ENCODE data around the gene GNAQ.
"Not testable (repeated sequence)": the region's sequence is repeated elsewhere in the genome, so short reads cannot be mapped to it uniquely, and the experiment has no call there.

The GNAQ gene

GRCh38 chr9:77770340-77770739 lies 261.3 kb downstream of the GNAQ start:
- DNase-seq (ENCODE audit: low spot score): no peak

DNA sequence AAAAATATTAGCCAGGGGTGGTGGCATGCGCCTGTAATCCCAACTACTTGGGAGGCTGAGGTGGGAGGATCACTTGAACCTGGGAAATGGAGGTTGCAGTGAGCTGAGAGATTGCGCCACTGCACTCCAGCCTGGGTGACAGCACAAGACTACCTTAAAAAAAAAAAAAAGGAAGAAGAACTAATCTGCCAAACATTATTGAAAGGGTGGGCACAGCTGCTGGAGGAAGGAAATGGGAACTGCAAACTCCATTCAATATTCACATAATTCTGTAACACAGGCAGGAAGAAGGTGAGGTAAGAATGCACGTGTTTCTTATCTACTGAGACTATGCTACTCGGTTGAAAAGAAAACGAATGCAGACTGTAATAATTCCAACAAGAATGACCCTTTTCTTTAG lies 262.4 kb downstream of the GNAQ start:
- DNase-seq (ENCODE audit: low spot score): no peak

- no peak for DNase-seq (ENCODE audit: low spot score)
Measured at GRCh38 chr9:77766587-77766986, 265.0 kb downstream of the GNAQ start.

GRCh38 chr9:77765781-77766259 lies 265.8 kb downstream of the GNAQ start:
- DNase-seq (ENCODE audit: low spot score): no peak

DNA sequence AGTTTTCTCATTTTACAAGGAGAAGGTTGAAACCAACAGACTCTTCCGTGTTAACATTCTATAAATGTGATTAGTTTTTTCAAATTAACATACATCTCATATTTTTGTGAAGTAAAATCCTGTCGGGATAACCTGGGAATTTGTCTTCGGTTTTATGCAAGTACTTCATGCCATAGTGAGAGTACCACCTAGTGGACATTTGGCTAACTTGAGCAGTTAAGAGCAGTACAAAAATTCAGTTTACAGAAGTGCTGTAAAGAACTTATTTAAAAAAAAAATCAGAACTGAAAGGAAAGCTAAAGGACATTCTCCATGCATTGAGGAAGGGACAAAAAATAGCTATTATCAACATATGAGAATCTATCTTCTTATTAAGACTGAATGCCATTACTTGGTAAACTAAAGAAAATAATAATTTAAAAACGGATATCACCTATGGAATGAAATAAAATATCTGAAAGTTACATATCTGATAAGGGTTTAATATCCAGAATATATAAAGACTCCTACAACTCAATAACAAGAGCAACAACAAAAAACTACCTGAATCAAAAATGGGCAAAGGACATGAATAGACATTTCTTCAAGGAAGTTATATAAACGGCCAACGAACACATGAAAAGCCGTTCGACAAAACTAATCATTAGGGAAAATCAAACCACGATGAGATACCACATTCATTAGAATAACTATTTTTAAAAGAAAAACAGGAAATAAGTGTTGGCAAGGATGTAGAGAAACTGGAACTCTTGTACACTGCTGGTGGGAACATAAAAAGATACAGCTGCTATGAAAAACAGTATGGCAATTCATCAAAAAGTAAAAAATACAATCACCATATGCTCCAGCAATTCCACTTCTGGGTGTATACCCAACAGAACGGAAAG lies 266.5 kb downstream of the GNAQ start:
- peak; percentile 41 for DNase-seq (ENCODE audit: low spot score)

GRCh38 chr9:77763566-77763965 lies 268.0 kb downstream of the GNAQ start:
- DNase-seq (ENCODE audit: low spot score): no peak

- DNase-seq (ENCODE audit: low spot score): not testable (repeated sequence)
Measured at GRCh38 chr9:77760919-77761318, 270.7 kb downstream of the GNAQ start.

DNA sequence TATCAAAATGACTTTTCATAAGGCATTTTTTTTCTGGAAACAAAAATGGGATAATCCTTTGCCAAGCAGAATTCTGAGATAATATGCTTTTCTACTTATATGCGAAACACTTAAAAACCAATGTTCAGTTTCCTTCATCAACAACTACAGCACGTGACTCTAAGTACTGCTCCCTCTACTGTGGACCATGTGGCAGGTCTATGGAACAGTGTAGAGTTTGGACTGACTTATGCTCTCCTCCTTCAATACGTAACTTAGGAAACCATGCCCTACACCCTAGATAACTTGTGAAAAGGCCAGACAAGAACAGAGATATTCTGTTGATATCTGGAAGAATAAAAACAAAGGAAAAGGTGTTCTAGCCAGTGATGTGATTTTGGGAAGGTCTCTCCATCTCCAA lies 272.2 kb downstream of the GNAQ start:
- DNase-seq (ENCODE audit: low spot score): no peak

DNA sequence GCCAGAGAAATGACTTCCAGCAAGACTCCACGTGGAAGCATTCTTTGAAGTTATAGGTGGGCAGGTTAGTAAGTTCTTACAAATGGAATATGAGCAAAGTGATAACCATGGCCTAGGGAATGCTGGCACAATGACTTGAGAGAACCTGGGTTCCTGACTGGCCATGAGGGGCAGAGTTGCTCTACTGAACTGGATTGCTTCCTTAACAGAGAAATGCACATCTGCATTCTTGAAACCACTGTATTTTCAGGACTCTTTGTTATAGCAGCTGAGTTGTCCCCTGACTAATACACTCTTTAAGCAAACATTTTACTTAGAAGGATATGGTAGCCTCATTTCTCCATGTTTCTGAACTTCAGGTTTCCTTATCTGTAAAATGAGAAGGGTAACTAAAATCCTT lies 275.2 kb downstream of the GNAQ start:
- no peak for DNase-seq (ENCODE audit: low spot score)

DNA sequence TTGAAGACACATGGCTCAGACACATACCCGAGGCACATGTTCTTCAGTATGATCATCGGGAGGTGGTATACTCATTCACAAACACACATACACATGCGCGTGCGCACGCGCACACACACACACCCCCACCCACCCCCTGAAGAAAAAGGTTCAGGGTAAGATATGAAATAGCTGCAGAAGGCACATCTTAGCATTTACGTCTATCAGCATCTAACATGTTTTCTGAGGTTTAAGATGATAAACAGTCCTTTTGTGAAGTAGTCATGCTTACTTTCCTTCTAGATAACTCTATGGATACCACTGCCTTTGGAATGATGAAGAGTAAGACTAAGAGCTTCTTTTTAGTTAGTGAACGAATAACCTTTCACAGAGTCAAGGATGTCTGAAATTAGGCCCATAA lies 278.4 kb downstream of the GNAQ start:
- no peak for DNase-seq (ENCODE audit: low spot score)

DNA sequence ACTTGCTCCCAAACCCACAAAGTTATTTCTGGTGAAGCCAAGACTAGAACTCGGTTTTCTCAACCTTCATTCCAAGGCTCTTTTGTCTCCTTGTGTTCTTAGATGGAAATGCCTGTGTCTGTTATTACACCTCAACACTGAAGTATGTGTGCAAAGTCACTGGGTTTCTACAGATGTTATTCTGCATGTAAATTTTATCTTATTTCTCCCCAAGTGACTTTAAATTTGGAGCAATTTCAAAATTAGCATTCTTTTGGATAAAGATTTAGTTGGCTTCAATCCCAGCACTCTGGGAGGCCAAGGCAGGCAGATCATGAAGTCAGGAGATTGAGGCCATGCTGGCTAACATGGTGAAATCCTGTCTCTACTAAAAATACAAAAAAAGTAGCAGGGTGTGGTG lies 279.1 kb downstream of the GNAQ start:
- DNase-seq (ENCODE audit: low spot score): peak; percentile 55

GRCh38 chr9:77751341-77752091 lies 280.1 kb downstream of the GNAQ start:
- DNase-seq (ENCODE audit: low spot score): peak; percentile 47

- DNase-seq (ENCODE audit: low spot score): peak; percentile 43
Measured at GRCh38 chr9:77750981-77751340, 280.6 kb downstream of the GNAQ start.

GRCh38 chr9:77750284-77750683 lies 281.3 kb downstream of the GNAQ start:
- DNase-seq (ENCODE audit: low spot score): no peak

GRCh38 chr9:77748214-77748772 lies 283.3 kb downstream of the GNAQ start:
- no peak for DNase-seq (ENCODE audit: low spot score)

- no peak for DNase-seq (ENCODE audit: low spot score)
Measured at GRCh38 chr9:77747163-77747562, 284.4 kb downstream of the GNAQ start.

DNA sequence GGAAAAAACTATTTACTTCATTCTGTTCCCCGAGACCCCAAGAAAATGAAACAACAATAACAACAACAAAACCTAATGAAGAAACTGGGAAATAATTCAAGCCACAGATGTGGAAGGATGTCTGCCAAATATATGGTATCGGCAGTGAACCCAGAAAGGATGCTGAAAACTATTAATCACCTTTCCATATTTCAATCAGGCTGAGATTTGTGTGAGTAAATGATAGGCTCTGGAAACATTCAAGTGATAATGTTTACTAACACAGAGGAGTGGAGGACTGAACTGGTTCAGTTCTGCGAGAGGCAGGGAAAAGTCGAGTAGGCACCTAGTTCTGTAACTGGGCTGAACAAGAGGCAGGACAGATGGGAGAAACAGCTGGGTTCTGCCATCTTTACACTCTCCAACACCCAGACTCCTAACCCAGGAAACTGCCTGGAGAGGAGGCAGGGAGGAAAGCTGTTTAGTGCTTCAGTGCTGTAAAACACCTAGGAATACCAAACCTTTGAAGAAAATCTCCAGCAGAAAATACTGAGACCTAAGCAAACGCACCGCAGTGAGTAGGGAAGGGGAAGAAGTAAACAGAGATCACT lies 286.7 kb downstream of the GNAQ start:
- no peak for DNase-seq (ENCODE audit: low spot score)

GRCh38 chr9:77743386-77743785 lies 288.2 kb downstream of the GNAQ start:
- DNase-seq (ENCODE audit: low spot score): peak; percentile 45

- DNase-seq (ENCODE audit: low spot score): no peak
Measured at GRCh38 chr9:77738932-77739331, 292.7 kb downstream of the GNAQ start.

DNA sequence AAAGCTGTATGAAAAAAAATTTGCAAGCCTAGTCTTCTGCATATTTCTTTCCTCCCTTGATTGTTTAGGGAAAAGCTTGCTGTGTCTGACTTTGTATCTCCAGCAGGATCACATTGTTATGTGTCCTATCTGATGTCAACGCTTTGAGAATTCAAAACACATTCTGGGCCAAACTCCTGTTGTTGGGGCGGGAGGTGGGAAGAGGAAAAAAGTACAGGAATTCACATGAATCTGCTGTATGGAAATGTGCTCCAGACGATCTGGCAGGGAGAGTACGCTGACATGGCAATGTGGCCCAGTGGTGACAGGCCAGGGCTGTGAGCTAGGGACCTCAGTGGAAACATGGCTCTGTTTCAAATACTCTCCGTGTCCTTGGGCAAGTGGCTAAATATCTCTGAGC lies 296.1 kb downstream of the GNAQ start:
- DNase-seq (ENCODE audit: low spot score): peak; percentile 34

GRCh38 chr9:77731930-77732329 lies 299.7 kb downstream of the GNAQ start:
- DNase-seq (ENCODE audit: low spot score): no peak

DNA sequence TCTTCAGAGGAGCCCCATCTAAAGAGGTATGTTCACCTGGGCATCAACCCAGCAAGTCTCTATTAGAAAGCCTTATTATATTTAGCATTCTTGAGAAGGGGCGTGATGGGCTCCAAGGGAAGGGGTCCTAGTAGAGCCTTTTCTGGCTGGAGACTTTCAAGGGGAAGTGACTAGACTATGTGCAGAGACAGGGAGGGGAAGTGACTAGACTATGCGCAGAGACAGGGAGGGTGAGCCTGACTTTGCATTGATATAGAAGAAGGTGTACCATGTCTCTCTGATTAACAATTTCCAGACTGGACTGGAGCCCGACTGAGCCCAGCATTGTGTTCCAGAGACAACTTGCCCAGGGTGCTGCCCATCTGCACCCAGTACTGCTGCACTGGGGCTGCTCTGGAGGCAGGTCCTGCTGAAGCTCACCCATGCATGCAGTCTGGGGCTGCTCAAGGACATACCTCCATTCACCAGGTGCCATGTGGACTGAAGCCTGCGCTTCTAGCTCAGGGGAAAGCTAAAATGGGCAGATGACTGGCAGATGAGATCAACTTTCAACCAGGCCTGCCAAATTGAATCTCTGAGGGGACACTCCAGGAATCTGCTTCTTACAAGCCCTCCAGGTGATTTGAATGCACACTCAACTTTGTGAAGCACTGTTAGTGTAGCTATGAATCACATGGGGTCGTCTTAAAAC lies 300.5 kb downstream of the GNAQ start:
- no peak for DNase-seq (ENCODE audit: low spot score)
